PC-3 (cell line): ENCODE data around the gene DOCK4. TPM values are rescaled to one million over a fixed set of nuclear protein-coding genes. Genes with fewer than 3 reads are reported as not detected.

Experiments used
- ATAC-seq: fragments of 200-7000 bp; cut with Tn5 transposase; 2 replicates; pipeline ENCODE4 v1.9.1; 2020; ENCODE audit warnings: mild to moderate bottlenecking, moderate library complexity
- BruUV-seq: library from RNA; stranded (reverse); fragments of 400-500 nt; replicated peaks from 2 replicates; lab custom pipeline; 2021; lab: Mats Ljungman, UMichigan
- CTCF ChIA-PET: fragments of 300-600 bp; sonication (Branson Sonifier 250); formaldehyde crosslinking; loops from one replicate; lab custom pipeline; 2022; ENCODE audit warnings: antibody characterized with exemption; lab: Charles Lee
- POLR2A ChIA-PET: fragments of 300-600 bp; sonication (Branson Sonifier 250); formaldehyde crosslinking; loops from one replicate; lab custom pipeline; 2022; ENCODE audit warnings: antibody characterized with exemption; ENCODE audit not compliant: unreplicated experiment; lab: Charles Lee
- DNase-seq: peaks from one replicate; pipeline ENCODE4 v3.0.0-alpha.2; 2015
- H2AFZ ChIP-seq: fragments of 300-600 bp; sonication (generic); 2 replicates; pipeline ENCODE4 v1.6.0; 2016; ENCODE audit warnings: antibody characterized with exemption, low read length
- H3F3A ChIP-seq: fragments of 300-600 bp; sonication (generic); one replicate; pipeline ENCODE4 v1.6.0; 2017; ENCODE audit warnings: antibody characterized with exemption, low read length, control low read depth, mild to moderate bottlenecking; ENCODE audit not compliant: unreplicated experiment
- H3K27ac ChIP-seq: fragments of 300-600 bp; sonication (generic); 2 replicates; pipeline ENCODE4 v1.5.1; 2016; ENCODE audit warnings: mild to moderate bottlenecking, low read length
- H3K27me3 ChIP-seq: fragments of 300-600 bp; sonication (generic); 2 replicates; pipeline ENCODE4 v1.6.1; 2016; ENCODE audit warnings: low read length, mixed read lengths
- H3K36me3 ChIP-seq: fragments of 300-600 bp; sonication (generic); 2 replicates; pipeline ENCODE4 v1.6.1; 2016; ENCODE audit warnings: low read depth, mixed run types, low read length, mixed read lengths
- H3K4me1 ChIP-seq: fragments of 300-600 bp; sonication (generic); 2 replicates; pipeline ENCODE4 v1.5.1; 2016; ENCODE audit warnings: low read length; ENCODE audit not compliant: insufficient read depth
- H3K4me2 ChIP-seq: fragments of 300-600 bp; sonication (generic); 2 replicates; pipeline ENCODE4 v1.6.0; 2016; ENCODE audit warnings: low read length
- H3K4me3 ChIP-seq: fragments of 300-600 bp; sonication (generic); 2 replicates; pipeline ENCODE4 v1.5.1; 2016; ENCODE audit warnings: mild to moderate bottlenecking, low read length, mixed read lengths
- H3K79me2 ChIP-seq: fragments of 300-600 bp; sonication (generic); 2 replicates; pipeline ENCODE4 v1.6.1; 2017; ENCODE audit warnings: low read length, mixed read lengths
- H3K9ac ChIP-seq: fragments of 300-600 bp; sonication (generic); 2 replicates; pipeline ENCODE4 v1.6.0; 2016; ENCODE audit warnings: mild to moderate bottlenecking, low read length
- H3K9me2 ChIP-seq: fragments of 300-600 bp; sonication (generic); replicated peaks from 2 replicates; pipeline ENCODE4 v1.6.1; 2016; ENCODE audit warnings: mixed run types, low read length, mixed read lengths
- H3K9me3 ChIP-seq: fragments of 300-600 bp; sonication (generic); 2 replicates; pipeline ENCODE4 v1.6.1; 2016; ENCODE audit warnings: low read length, mixed read lengths
- H4K20me1 ChIP-seq: fragments of 300-600 bp; sonication (generic); 2 replicates; pipeline ENCODE4 v1.6.1; 2016; ENCODE audit warnings: low read length, mixed read lengths
- EZH2 ChIP-seq: fragments of 300-600 bp; sonication (generic); IDR thresholded peaks from one replicate; pipeline ENCODE4 v1.6.1; 2017; ENCODE audit warnings: antibody characterized with exemption, mild to moderate bottlenecking, low read length; ENCODE audit not compliant: unreplicated experiment
- EZH2phosphoT487 ChIP-seq: fragments of 300-600 bp; sonication (generic); IDR thresholded peaks from 2 replicates; pipeline ENCODE4 v1.6.1; 2018; ENCODE audit warnings: mild to moderate bottlenecking, antibody characterized with exemption, low read length, borderline replicate concordance
- intact Hi-C: fragments of 100-400 bp; cut with micrococcal nuclease; formaldehyde crosslinking; loops from 2 replicates; pipeline ENCODE4 v1.9.0; 2023
- total RNA-seq: library from RNA; depleted of rRNA; stranded (reverse); fragments of >200 nt; gene quantifications from 2 replicates; pipeline ENCODE4 v1.2.3, GENCODE V29; 2014
- TF ChIP-seq, protein P1 (sequence below): fragments of 300-600 bp; sonication (generic); conservative IDR thresholded peaks from 2 replicates; pipeline ENCODE4 v1.5.1; 2017; ENCODE audit warnings: antibody characterized with exemption, low read depth, mild to moderate bottlenecking, low read length

The DOCK4 gene
- total RNA-seq, 1 experiment from 2014 or later, result 25.4 TPM

DNA sequence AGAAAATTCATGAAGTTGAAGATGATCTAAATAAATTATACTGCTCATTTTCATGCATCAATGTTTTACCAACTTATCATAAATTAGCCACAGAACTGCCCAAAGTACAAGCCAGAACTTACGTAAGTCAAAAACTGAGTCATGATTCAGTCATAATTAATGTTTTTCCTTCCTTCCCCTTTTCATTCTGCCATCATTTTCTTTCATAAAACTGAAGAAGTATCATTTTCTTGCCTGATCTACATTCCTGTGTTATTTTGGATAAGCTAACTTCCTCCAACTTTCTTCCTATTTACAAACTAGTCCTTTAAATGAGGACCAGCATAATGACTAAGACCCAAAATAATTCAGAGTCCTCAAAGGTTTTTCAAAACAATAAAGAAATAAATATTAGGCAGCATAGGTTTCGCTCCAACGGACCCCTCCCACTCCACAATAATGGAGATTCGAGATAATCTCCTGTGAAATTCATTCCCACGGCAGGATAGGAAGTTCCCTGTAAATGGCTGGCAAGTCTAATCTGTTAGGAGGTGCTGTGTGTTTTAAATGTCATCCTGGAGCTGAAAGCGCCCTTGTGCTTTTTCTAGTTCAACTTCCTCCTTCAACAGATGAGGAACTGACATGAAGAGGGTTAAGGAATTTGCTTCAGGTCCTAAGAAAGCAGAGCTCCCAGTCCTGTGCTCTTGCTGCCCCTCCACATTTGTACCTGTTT lies 218.9 kb downstream of the DOCK4 start:
- ChIA-PET CTCF (no interaction called here), POLR2A (no interaction called here)
- Histone ChIP-seq H3K9me2 (no peaks in the 10 kb centered on the region), H3F3A (peaks cover 8% of the 10 kb centered on the region), H2AFZ (no peak overlapping the region), H4K20me1 (no peaks in the 10 kb centered on the region), H3K36me3 (peaks cover 6% of the 10 kb centered on the region), H3K9ac (peak overlapping the region; percentile 39), H3K9me3 (no peaks in the 10 kb centered on the region), H3K27ac (peak overlapping the region; percentile 86), H3K4me3 (no peak overlapping the region), H3K27me3 (no peaks in the 10 kb centered on the region), H3K79me2 (no peaks in the 10 kb centered on the region), H3K4me1 (peaks cover 43% of the 10 kb centered on the region), H3K4me2 (peak overlapping the region; percentile 47)
- TF ChIP-seq, protein P1, sequence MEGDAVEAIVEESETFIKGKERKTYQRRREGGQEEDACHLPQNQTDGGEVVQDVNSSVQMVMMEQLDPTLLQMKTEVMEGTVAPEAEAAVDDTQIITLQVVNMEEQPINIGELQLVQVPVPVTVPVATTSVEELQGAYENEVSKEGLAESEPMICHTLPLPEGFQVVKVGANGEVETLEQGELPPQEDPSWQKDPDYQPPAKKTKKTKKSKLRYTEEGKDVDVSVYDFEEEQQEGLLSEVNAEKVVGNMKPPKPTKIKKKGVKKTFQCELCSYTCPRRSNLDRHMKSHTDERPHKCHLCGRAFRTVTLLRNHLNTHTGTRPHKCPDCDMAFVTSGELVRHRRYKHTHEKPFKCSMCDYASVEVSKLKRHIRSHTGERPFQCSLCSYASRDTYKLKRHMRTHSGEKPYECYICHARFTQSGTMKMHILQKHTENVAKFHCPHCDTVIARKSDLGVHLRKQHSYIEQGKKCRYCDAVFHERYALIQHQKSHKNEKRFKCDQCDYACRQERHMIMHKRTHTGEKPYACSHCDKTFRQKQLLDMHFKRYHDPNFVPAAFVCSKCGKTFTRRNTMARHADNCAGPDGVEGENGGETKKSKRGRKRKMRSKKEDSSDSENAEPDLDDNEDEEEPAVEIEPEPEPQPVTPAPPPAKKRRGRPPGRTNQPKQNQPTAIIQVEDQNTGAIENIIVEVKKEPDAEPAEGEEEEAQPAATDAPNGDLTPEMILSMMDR, result no peak
- no peak for TF ChIP-seq EZH2
- no peak for TF ChIP-seq EZH2phosphoT487
- no TSS peak for BruUV-seq
- ATAC-seq (peak; percentile 52), DNase-seq (peak; percentile 65)
- intact Hi-C loops, result no loop called here

DNA sequence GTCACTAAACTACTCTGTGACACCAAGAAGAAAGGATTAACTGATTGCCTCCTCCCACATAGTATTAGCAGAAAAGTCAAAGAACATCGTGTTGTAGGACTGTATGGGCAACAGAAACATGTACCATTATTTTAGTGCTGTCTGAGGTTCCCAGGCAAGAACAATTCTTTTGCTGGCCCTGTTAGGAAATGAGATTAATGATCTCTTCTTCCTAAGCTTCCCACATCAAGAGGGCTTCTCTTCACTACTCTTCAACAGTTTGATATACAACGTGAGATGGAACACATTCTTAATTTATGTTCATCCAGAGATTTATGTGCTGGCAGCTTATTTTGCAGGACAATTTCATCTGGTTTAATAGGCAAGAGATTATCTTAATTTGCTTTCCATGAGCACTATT lies 219.6 kb downstream of the DOCK4 start:
- POLR2A ChIA-PET, result no interaction called here
- intact Hi-C loops, result no loop called here
- Histone ChIP-seq H3K4me3 (no peak overlapping the region), H3K27ac (peak overlapping the region; percentile 86), H2AFZ (no peak overlapping the region), H3K4me1 (peaks cover 48% of the 10 kb centered on the region), H3K27me3 (no peaks in the 10 kb centered on the region), H3K9ac (peak overlapping the region; percentile 42; the same call in 1 of the 2 replicates), H3K36me3 (peaks cover 6% of the 10 kb centered on the region), H3K4me2 (peak overlapping the region; percentile 47), H3K9me3 (no peaks in the 10 kb centered on the region), H3F3A (peaks cover 8% of the 10 kb centered on the region), H4K20me1 (no peaks in the 10 kb centered on the region), H3K9me2 (no peaks in the 10 kb centered on the region), H3K79me2 (no peaks in the 10 kb centered on the region)
- CTCF ChIA-PET, result no interaction called here
- DNase-seq (no peak), ATAC-seq (no peak)
- no peak for TF ChIP-seq EZH2
- TF ChIP-seq, protein P1, result no peak
- TF ChIP-seq EZH2phosphoT487, result no peak
- no TSS peak for BruUV-seq

DNA sequence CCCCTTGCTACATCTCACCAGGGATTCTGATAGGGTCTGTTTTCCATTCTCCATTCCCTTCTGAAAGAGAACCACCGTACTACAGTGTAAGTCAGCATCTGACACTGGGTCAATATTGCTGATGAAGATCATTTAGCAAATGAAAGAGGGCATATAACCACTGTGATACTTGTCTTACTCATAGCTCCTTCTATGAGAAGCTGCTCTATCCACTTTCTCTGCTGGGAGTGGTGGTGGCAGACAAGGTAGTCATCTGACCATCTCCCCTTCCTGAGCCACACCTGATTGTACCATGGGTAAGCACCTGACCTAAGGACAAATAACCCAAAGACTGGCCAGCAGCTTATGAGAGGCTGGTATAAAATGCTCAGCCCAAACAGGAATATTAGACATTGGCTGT lies 220.4 kb downstream of the DOCK4 start:
- Histone ChIP-seq H3K27me3 (no peaks in the 10 kb centered on the region), H3K4me1 (peaks cover 56% of the 10 kb centered on the region), H3K4me3 (no peak overlapping the region), H3F3A (peaks cover 8% of the 10 kb centered on the region), H3K79me2 (no peaks in the 10 kb centered on the region), H3K36me3 (peaks cover 6% of the 10 kb centered on the region), H3K9me3 (no peaks in the 10 kb centered on the region), H3K4me2 (peak overlapping the region; percentile 12; the same call in 1 of the 2 replicates), H3K27ac (peak overlapping the region; percentile 86), H3K9ac (peak overlapping the region; percentile 42; the same call in 1 of the 2 replicates), H4K20me1 (no peaks in the 10 kb centered on the region), H3K9me2 (no peaks in the 10 kb centered on the region), H2AFZ (no peak overlapping the region)
- TF ChIP-seq EZH2phosphoT487 (no peak), EZH2 (no peak)
- TF ChIP-seq, protein P1, result no peak
- DNase-seq, result peak; percentile 62
- no TSS peak for BruUV-seq
- intact Hi-C loops, result no loop called here
- peak; percentile 51 for ATAC-seq
- ChIA-PET CTCF (no interaction called here), POLR2A (no interaction called here)
